ENCODE measurements around the gene ERF.
"Not testable (repeated sequence)": the region's sequence is repeated elsewhere in the genome, so short reads cannot be mapped to it uniquely, and the experiment has no call there.

Gene ERF

GRCh38 chr19:42274065-42274682 lies 19.2 kb upstream of the ERF start:
- no peak for DNase-seq

- no peak for DNase-seq
Measured at GRCh38 chr19:42273407-42274064, 18.6 kb upstream of the ERF start.

- no peak for DNase-seq
Measured at GRCh38 chr19:42272989-42273406, 18.1 kb upstream of the ERF start.

- no peak for DNase-seq
Measured at GRCh38 chr19:42272535-42272897, 17.6 kb upstream of the ERF start.

- DNase-seq = no peak
Measured at GRCh38 chr19:42271861-42272534, 17.1 kb upstream of the ERF start.

GRCh38 chr19:42271045-42271419 lies 16.1 kb upstream of the ERF start:
- no peak for DNase-seq

GRCh38 chr19:42270346-42271044 lies 15.6 kb upstream of the ERF start:
- peak; percentile 33 to 52 for DNase-seq

- no peak for DNase-seq
Measured at GRCh38 chr19:42269478-42270345, 14.8 kb upstream of the ERF start.

- peak; percentile 100 for DNase-seq
Measured at GRCh38 chr19:42268704-42269477, 14.0 kb upstream of the ERF start, which contains the start of gene CIC. TSS of gene CIC (plus strand) at chr19:42269252. CDS start at chr19:42271784, 2,532 bp downstream.

GRCh38 chr19:42268142-42268703 lies 13.3 kb upstream of the ERF start:
- peak; percentile 99 to 100 for DNase-seq

- no peak for DNase-seq
Measured at GRCh38 chr19:42267644-42268141, 12.8 kb upstream of the ERF start.

GRCh38 chr19:42266928-42267603 lies 12.1 kb upstream of the ERF start:
- DNase-seq = not testable (repeated sequence)

GRCh38 chr19:42266105-42266504 lies 11.2 kb upstream of the ERF start:
- DNase-seq = not testable (repeated sequence)

- no peak for DNase-seq
Measured at GRCh38 chr19:42261763-42262162, 6.8 kb upstream of the ERF start.

- not testable (repeated sequence) for DNase-seq
Measured at GRCh38 chr19:42257842-42258241, 2.9 kb upstream of the ERF start.

- DNase-seq = peak; percentile 51 to 58
Measured at GRCh38 chr19:42255766-42256745, 1.1 kb upstream of the ERF start.

- peak; percentile 60 to 80 for DNase-seq
Measured at GRCh38 chr19:42254089-42254849, 659 bp downstream of the ERF start.
